HK-2 (cell line): ENCODE results near the gene MIB1.

Experiments used
- DNase-seq: peaks from one replicate; pipeline ENCODE4 v3.0.0-alpha.2; 2018; ENCODE audit not compliant: unreplicated experiment

MIB1 gene

GRCh38 chr18:21815101-21815500 is 74.5 kb downstream of the MIB1 start:
- no peak for DNase-seq

DNA sequence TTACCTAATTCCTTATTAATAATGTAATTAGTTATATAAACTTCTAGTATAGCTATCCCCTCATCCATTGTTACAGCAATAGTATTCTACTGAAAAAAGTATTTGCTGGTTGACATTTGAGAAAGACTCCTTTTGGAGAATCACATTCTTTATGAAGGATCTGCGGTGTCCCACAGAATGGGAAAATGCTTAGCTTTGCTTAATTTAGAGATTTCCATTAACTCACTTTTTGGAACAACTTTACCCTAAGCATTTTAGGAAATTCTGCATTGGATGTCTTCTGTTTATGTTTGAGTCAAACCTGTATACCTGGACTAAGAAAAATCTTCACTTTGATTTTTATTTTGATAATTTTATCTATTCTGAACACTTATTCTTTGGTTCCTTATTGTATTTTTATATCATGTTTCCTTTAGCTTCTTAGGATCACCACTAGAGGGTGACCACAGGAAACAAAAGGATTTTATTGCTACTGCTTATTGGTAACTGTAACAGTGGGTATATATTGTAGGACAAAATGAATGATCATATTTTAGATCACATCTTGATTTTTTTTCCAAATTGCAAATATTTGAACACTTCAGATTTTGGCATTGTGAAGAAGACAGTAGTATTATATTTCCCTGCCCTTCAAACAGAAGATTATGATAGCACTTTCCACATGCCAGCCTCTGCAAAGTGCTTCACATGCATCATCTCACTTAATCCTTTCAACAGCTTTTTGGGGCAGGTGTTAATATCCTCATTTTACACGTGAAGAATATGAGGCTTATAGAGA is 79.6 kb downstream of the MIB1 start:
- DNase-seq: no peak

DNA sequence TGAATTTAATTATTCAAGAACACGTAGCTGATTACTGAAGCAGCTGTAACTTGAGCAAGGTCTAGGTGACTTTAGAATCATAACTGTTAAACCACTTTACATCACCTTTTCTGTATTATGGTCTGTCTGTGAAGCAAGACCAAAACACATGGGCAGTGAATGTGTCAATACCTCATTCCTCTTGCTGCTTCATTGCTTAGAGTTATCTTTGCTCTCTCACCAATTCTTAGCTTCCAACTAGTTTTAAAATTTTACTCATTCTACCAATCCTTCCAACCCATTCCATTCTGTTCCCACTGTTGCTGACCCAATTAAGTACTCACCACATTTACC is 80.2 kb downstream of the MIB1 start:
- DNase-seq: no peak

- DNase-seq: no peak
These were observed 83.3 kb downstream of the MIB1 start for GRCh38 chr18:21823848-21824247.

- no peak for DNase-seq
These were observed 85.6 kb downstream of the MIB1 start for GRCh38 chr18:21826196-21826595.

GRCh38 chr18:21826641-21827302 is 86.2 kb downstream of the MIB1 start:
- DNase-seq: no peak

- DNase-seq: no peak
These were observed 89.9 kb downstream of the MIB1 start for GRCh38 chr18:21830532-21830931.

DNA sequence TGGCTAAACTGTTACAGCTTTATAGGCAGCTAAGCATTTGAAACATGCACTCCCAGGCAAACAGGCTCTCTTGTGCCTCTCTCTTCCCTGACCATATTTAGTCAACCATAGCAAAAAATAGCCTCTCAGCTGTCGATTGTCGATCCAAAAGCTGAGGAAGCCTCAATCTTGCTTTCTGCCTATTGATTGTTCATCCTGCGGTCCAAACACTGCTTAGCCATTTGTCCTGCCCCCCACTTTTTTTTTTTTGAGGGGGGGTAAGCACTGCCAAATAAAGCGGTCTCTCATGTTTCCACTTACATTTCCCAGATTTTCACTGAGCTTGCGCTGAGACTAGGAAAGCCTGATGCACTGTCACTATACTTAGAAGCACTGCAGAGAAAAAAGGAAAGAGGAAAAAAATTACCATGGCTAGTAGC is 90.8 kb downstream of the MIB1 start:
- DNase-seq: no peak

DNA sequence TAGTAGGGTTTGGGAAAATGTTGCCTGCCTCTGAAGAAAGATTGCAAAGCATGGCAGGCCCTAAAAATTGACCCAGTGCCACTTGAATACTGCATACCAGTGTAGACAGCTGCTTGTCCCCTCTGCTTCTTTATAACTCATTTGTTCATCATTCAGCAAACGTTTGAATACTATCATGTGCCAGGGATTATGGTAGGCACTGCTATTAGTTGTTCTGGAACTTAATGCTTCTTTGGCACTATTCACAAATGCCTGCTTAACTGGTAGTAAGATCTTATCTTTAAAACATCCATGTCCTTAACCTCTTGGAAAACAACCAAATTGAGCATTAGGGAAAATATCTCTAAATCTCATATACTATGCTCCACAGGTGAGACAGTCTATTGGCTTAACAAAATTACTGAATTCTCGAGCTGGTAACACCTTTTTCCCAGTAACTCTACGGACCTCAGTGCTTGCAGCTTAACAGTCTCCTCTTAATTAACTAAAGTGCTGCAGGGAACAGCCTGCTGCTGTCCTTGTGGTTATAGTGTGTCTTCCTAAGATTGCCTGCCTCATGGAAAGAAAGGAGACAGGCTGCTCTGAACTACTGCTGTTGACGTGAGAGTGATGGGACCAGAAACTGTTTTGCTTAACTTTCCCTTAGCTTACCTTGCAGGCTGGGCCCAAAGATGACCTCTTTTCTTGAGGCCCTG is 93.2 kb downstream of the MIB1 start:
- DNase-seq: no peak

- DNase-seq: no peak
These were observed 93.7 kb downstream of the MIB1 start for GRCh38 chr18:21834299-21834660.

DNA sequence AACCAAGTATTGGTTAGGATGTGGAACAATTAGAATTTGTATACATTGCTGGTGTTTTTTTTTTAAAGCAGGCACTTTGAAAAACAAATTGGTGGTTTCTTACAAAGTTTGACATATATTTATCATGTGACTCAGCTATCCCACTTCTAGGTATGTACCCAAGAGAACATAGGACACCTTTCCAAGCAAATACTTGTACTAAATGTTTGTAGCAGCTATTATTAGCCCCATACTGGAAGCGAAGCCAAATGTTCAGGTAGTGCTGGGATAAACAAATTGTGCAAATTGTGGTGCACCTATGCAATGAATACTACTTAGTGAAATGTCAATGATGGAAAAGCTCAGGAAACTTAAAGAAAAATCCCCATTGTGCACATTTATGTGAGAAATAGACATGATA is 101.0 kb downstream of the MIB1 start:
- DNase-seq: no peak

GRCh38 chr18:21843341-21843740 is 102.7 kb downstream of the MIB1 start:
- no peak for DNase-seq

- no peak for DNase-seq
These were observed 110.9 kb downstream of the MIB1 start for GRCh38 chr18:21851327-21851961.

DNA sequence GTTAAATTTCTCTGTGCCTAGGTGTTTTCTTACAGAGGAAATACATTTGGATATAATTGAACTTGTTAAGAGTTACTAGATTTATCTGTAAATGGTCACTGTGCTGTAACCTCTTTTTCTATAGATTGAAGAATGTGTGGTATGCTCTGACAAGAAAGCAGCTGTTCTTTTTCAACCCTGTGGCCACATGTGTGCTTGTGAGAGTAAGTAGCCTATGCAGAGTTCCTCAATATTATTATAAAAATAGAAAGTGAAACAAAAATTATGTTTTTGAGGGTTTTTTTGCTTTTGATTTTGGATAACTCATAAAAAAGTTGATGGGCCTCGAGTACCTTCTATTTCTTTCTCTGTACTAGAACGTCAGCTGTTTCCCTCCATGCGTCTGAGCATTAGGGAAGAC is 112.4 kb downstream of the MIB1 start:
- no peak for DNase-seq

GRCh38 chr18:21853775-21854552 is 113.4 kb downstream of the MIB1 start:
- DNase-seq: no peak

DNA sequence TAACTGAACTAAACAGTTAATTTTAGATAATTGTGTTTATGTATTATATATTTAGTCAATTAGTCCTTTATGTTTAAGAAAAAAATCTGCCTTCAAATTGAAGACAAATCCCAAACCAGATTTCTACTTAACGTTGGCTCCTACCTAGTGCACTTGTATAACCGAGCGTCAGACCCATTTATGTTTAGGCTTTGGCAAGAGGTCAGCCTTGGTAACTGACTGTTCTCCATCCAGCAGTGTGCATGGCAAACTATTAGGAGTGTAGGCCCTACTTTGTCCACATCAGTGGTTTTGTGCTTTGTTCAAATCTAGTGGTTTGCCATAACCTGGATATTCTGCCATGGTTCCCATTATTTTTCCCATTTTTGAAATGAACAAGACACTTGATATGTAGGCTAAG is 114.8 kb downstream of the MIB1 start:
- DNase-seq: no peak

DNA sequence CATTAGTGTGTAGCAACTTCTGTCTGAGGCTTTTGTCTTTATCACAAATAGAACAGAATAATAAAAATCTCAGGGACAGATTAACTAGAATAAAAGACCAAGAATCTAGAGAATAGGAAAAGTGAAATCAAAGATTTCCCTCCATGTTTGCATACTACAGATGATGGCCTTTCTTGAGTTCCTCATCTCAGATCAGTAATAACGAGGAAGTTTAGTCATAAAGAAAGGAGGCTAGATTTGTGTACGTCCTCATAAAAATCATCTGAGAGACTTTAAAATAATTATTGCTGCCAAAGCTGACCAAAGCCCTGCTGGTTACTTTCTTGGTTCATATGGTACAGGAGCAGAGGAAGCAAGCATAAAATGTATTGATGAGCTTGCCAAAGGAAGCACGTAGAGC is 117.3 kb downstream of the MIB1 start:
- DNase-seq: no peak

GRCh38 chr18:21858544-21858943 is 118.0 kb downstream of the MIB1 start:
- no peak for DNase-seq

DNA sequence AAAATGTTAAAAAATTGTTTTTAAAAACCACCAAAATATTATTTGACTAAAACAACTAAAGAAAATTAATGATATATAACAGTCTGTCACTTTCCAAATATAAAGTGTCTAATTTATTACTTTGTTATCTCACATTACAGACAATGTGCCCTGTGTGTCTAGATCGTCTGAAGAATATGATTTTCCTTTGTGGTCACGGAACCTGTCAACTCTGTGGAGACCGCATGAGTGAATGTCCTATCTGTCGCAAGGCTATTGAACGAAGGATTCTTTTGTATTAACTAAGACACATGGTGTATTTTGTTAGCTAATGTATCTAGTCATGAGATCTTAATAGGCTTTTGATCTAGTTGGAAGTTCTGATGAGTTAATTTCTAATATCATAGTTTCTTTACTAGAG is 123.8 kb downstream of the MIB1 start:
- DNase-seq: no peak

DNA sequence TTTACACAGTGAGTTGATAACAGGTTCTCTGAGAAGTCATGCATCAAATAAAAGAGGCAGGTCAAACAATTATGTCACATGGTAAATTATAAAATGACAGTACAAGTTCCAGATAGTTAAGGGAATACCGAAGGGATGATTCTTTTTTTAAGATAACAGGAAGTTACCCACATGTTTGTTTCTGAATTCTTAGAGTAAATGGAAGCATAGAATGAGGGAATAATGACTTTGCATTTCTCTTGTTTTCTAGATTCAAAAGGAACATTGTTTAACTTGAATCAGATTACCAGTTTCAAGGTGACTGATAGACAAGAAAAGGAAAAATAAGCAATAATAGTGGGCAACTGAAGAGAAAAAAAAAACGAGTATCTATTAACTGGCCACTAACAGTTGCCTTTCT is 124.5 kb downstream of the MIB1 start:
- DNase-seq: no peak

DNA sequence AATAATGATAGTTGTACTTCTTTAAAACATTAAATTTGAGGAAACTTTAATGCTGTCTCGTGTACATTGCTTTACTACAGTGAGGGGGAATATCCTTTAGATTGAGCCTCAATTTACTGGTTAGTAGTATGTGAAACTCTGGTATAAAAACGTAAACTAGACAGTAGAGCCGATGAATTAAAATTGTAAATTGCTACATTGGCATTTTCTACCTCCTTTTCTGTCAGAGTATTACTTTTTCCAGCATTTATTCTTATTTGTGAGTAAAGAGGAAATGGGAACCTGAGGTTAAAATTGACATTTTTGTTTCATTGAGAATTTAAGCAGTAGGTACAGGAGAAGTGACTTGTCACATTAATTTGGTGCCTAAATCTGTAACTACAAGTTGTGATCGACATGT is 128.2 kb downstream of the MIB1 start:
- DNase-seq: no peak

DNA sequence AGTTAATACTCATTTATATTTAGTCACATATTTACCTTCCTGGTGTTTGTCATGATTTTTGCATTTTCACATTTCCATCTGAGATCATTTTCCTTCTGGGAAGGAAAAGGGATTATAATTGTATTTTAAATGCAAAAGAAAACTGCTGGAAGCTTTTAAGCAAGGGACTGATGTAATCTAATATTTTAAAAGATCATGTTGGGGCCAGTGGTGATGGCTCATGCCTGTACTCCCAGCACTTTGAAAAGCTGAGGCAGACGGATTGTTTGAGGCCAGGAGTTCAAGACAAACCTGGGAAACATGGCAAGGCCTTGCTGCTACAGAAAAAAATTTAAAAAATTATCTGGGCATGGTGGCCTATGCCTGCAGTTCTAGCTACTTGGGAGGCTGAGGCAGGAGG is 149.0 kb downstream of the MIB1 start:
- DNase-seq: no peak
